ENCODE results near the gene PRDX4.
"Not testable (repeated sequence)": the region's sequence is repeated elsewhere in the genome, so short reads cannot be mapped to it uniquely, and the experiment has no call there.

Gene PRDX4

GRCh38 chrX:23673108-23673507, 5.8 kb downstream of the PRDX4 start:
- DNase-seq (ENCODE audit: low read depth): no peak

DNA sequence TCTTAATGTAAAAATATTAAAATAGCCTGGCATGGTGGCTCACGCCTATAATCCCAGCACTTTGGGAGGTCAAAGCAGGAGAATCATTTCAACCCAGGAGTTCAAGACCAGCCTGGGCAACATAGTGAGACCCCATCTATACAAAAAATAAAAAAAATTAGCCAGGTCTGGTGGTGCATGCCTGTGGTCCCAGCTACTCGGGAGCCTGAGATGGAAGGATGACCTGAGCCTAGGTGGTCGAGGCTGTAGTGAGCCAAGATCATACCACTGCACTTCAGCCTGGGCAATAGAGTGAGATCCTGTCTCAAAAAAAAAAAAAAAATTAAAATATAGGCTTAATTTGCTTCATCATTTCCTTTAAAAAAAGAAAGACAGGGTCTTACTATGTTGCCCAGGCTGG, 9.2 kb downstream of the PRDX4 start:
- DNase-seq (ENCODE audit: low read depth): not testable (repeated sequence)

GRCh38 chrX:23692166-23692565, 24.9 kb downstream of the PRDX4 start:
- DNase-seq (ENCODE audit: low read depth): no peak

DNA sequence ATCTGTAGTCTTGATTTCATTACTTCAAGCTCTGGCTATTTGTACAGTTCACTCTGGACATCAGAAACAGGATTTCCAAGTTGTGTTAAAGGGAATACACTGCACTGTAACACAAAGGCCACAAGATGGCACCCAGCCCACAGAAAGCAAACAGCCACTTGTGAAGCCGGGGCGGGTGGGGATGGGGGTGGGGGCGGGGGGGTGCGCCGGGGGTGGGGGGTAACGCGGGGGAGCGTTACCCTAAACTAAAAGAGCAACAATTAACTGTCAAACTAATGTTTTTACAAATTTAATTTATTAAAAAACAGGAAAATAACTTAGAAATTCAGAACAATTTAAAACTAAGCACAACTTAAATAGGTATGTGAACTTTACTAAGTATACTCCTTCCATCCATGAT, 27.3 kb downstream of the PRDX4 start:
- no peak for DNase-seq (ENCODE audit: low read depth)

GRCh38 chrX:23699636-23700194, 32.4 kb downstream of the PRDX4 start:
- DNase-seq (ENCODE audit: low read depth): no peak

DNA sequence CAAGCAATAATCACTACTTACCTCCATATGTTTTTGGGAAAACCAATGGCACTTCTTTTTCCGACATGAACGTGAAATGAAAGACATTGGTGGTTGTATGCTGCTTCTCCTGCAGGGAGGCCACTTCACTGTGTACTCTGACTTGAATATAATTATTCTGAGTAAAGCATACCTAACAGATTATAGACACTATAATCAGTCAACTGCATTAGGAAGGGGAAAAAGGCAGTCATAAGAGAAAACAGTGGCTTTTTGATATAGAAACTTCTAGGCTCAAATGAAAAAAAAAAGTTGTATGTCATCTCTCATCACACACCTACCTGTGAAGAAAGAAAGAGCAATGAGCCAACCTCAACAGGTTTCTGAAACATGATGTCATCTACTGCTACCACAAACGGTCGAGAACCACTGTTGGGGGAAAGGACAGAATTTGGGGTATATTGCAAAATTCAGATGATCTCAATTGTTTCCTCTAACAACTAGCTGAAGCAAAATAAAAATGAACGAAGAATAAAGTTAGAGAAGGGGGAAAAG, 37.4 kb downstream of the PRDX4 start:
- DNase-seq (ENCODE audit: low read depth): no peak

DNA sequence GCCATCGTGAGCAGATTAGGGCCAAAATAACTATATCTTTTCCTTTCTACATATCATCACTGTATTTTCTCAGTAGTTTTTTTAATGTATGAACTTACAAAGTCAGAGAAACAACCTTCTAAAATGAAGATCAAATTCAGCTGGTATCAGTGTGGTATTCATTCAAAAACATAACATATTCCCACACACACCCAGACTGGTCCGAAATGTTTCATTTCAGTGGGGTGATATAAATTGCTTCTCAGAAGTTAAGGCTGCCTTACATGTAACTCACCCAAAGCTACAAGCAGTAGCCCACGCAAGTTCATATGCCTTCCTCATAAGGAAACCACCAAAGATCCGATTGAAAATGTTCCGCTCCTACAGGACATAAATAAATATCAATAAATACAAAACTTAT, 37.9 kb downstream of the PRDX4 start:
- DNase-seq (ENCODE audit: low read depth): no peak

DNA sequence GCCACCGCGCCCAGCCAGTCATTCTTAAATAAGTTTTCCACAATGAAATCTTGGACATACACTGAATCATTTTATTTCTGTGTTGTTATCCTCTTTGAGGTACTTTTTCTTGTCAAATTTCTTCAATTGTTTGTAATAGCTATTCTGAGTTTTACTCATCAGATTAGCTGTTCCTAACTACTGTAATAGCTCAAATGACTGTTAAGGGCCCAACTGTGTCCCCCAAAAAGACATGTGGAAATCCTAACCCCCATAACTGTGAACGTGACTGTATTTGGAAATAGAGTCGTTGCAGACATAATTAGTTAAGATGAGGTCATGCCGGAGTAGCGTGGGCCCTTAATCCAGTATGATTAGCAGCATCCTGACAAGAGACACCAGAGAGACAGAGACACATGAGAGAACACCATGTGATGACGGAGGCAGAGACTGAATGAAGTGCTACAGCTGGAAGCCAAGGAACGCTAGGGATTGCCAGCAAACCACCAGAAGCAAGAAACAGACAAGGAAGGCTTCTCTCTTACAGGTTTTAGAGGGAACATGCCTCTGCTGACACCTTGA, 52.9 kb downstream of the PRDX4 start:
- DNase-seq (ENCODE audit: low read depth): no peak

- DNase-seq (ENCODE audit: low read depth): no peak
Measured at GRCh38 chrX:23726191-23726590, 58.9 kb downstream of the PRDX4 start.

DNA sequence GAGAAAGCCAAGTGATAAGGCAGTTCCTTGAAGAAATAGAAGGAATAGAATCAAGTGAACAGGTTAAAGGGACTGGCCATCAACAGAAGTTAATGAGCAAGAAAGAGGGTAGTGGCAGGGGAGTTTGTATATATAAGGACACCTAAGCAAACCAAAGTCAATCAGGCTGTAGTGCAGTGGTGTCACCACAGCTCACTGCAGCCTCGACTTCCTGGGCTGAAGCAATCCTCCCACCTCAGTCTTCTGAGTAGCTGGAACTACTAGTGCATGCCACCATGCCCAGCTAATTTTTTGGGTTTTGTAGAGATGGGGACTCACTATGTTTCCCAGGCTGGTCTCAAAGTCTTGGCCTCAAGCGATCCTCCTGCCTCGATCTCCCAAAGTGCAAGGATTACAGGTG, 59.9 kb downstream of the PRDX4 start:
- DNase-seq (ENCODE audit: low read depth): no peak

DNA sequence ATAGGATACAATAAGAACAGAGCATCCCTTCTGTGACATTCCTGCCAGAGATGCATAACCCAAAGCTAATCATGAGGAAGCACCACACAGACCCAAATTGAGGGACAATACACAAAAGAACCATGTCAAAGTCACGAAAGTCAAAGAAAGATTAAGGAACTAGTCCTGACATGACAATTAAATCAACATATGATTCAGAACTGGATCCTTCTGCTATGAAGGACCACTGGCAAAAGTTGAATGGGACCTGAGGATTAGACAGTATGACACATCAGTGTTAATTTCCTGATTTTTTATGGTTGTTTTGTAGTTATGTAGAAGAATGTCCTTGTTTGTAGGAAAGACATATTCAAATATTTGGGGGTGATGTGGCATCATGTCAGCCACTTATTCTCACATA, 61.9 kb downstream of the PRDX4 start:
- no peak for DNase-seq (ENCODE audit: low read depth)

DNA sequence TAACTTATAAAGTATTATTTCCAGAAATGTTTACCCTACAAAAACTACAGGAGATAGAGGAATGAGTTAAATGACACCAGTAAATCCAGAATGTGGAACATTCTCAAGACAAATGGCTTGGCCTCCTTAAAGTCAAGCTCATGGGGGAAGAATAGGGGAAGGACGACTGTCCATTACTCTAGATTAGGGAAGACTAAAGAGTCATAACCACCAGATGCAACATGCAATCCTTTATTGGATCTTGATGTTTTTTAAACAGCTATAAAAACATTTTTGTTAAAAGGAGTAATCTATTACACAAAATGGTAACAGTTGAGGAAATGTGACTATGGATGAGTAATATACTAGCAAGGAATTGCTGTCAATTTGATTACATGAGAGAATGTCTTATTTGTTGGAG, 64.7 kb downstream of the PRDX4 start:
- DNase-seq (ENCODE audit: low read depth): no peak

DNA sequence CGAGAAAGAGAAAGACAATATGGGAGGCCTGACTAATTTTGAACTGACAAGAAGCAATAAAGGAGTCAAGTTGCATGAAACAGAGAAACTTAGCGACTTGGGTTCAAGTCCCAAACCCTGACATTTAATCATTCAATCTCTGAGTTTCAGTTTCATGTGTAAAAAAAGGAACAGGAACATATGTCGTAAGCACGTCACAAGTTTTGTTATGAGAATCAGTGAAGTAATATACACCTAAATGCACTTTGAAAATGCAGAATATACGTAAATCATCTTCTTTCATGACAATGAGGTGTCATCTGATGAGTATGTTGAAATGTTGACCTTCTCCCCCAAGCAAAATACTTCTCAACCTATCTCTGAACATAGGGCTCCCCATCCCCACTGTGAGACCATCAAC, 65.4 kb downstream of the PRDX4 start:
- no peak for DNase-seq (ENCODE audit: low read depth)
